B cell (primary cell): ENCODE data around the gene EP300. TPM values are rescaled to one million over a fixed set of nuclear protein-coding genes. Genes with fewer than 3 reads are reported as not detected.

Experiments used
- ATAC-seq: fragments of 200-7000 bp; cut with Tn5 transposase; one replicate; pipeline ENCODE4 v1.10.0; 2021; ENCODE audit warnings: low read depth, mild to moderate bottlenecking, moderate number of reproducible peaks, moderate library complexity
- CTCF ChIA-PET: fragments of 350-600 bp; sonication (Branson Sonifier 250); formaldehyde crosslinking; loops from one replicate; lab custom pipeline; 2021; ENCODE audit warnings: antibody characterized with exemption, inconsistent platforms; lab: Charles Lee
- POLR2A ChIA-PET: fragments of 350-600 bp; sonication (Branson Sonifier 250); formaldehyde crosslinking; loops from one replicate; lab custom pipeline; 2021; ENCODE audit warnings: antibody characterized with exemption; lab: Charles Lee
- DNase-seq: peaks from one replicate; pipeline ENCODE4 v3.0.0; 2013
- H2AFZ ChIP-seq: 2 replicates; pipeline ENCODE4 v1.6.1; 2012; ENCODE audit warnings: mild to moderate bottlenecking, low read depth, low read length; ENCODE audit not compliant: insufficient read depth, poor library complexity, severe bottlenecking
- H3K27ac ChIP-seq, 2 donors: 1 replicate in 1 of 2; 2 replicates in 1 of 2; pipeline ENCODE4 v1.5.1; 2012 to 2013; ENCODE audit warnings: low read length in 2 of 2, mild to moderate bottlenecking in 2 of 2, moderate library complexity in 1 of 2
- H3K27me3 ChIP-seq, 4 experiments: fragments of 200-600 bp in 1 of 4; sonication (generic) in 1 of 4; replicated peaks in 1 of 4; 1 replicate in 2 of 4; 2 replicates in 2 of 4; pipeline versions ENCODE4 v1.6.1 to v1.7.0; 2013 to 2016; ENCODE audit warnings: low read length in 3 of 4, mild to moderate bottlenecking in 2 of 4, mixed read lengths in 1 of 4, moderate library complexity in 1 of 4; ENCODE audit not compliant: insufficient read depth in 4 of 4, control insufficient read depth in 3 of 4; ENCODE audit errors: control extremely low read depth in 1 of 4
- H3K36me3 ChIP-seq, 2 experiments: replicated peaks in 1 of 2; 1 replicate in 1 of 2; 2 replicates in 1 of 2; pipeline versions ENCODE4 v1.6.1 to v1.7.1; 2013; ENCODE audit warnings: low read length in 1 of 2; ENCODE audit not compliant: insufficient read depth in 2 of 2, control insufficient read depth in 1 of 2; ENCODE audit errors: control extremely low read depth in 1 of 2, extremely low read depth in 1 of 2
- H3K4me1 ChIP-seq, 2 donors: fragments of 200-600 bp in 1 of 2; sonication (generic) in 1 of 2; 1 replicate in 1 of 2; 2 replicates in 1 of 2; pipeline versions ENCODE4 v1.5.1 to v1.6.1; 2013 to 2017; ENCODE audit warnings: low read length in 2 of 2; ENCODE audit not compliant: control insufficient read depth in 2 of 2, insufficient read depth in 2 of 2
- H3K4me2 ChIP-seq: replicated peaks from 2 replicates; pipeline ENCODE3; 2012; ENCODE audit warnings: mild to moderate bottlenecking, low read depth, low read length; ENCODE audit not compliant: poor library complexity, severe bottlenecking
- H3K4me3 ChIP-seq, 5 experiments: fragments of 200-600 bp in 1 of 5; sonication (generic) in 1 of 5; 1 replicate in 3 of 5; 2 replicates in 2 of 5; pipeline versions ENCODE4 v1.5.1 to v1.7.0; 2011 to 2016; ENCODE audit warnings: low read length in 4 of 5, mild to moderate bottlenecking in 4 of 5, low read depth in 2 of 5, control low read depth in 1 of 5, moderate library complexity in 1 of 5; ENCODE audit not compliant: insufficient read depth in 1 of 5; ENCODE audit errors: control extremely low read depth in 1 of 5, extremely low read depth in 1 of 5
- H3K79me2 ChIP-seq: fragments of 200-600 bp; sonication (generic); one replicate; pipeline ENCODE4 v1.6.0; 2016; ENCODE audit warnings: low read length; ENCODE audit not compliant: control insufficient read depth, insufficient read depth
- H3K9ac ChIP-seq: fragments of 200-600 bp; sonication (generic); 2 replicates; pipeline ENCODE4 v1.6.1; 2017; ENCODE audit warnings: mild to moderate bottlenecking, low read length, moderate library complexity
- H3K9me3 ChIP-seq, 3 donors: one replicate each; pipeline versions ENCODE4 v1.6.1 to v1.7.1; 2013; ENCODE audit warnings: low read length in 2 of 3; ENCODE audit not compliant: control insufficient read depth in 2 of 3, insufficient read depth in 1 of 3; ENCODE audit errors: control extremely low read depth in 1 of 3
- H4K20me1 ChIP-seq: 2 replicates; pipeline ENCODE4 v1.6.0; 2012; ENCODE audit warnings: mild to moderate bottlenecking, low read length; ENCODE audit not compliant: insufficient read depth, control insufficient read depth, poor library complexity, severe bottlenecking
- H3K27ac Mint-ChIP-seq: one replicate; pipeline ENCODE4 v1.8.0; 2021; ENCODE audit warnings: mixed read lengths
- H3K27me3 Mint-ChIP-seq: one replicate; pipeline ENCODE4 v1.8.0; 2021; ENCODE audit warnings: mixed read lengths
- H3K4me1 Mint-ChIP-seq: one replicate; pipeline ENCODE4 v1.8.0; 2021; ENCODE audit warnings: mixed read lengths
- H3K4me3 Mint-ChIP-seq: one replicate; pipeline ENCODE4 v1.8.0; 2021; ENCODE audit warnings: mixed read lengths
- H3K9me3 Mint-ChIP-seq: one replicate; pipeline ENCODE4 v1.8.0; 2022; ENCODE audit warnings: mixed read lengths; ENCODE audit not compliant: insufficient read depth
- CTCF ChIP-seq: fragments of 200-600 bp; IDR thresholded peaks from one replicate; pipeline ENCODE4 v1.8.0; 2022; ENCODE audit warnings: antibody characterized with exemption, mild to moderate bottlenecking
- EZH2 ChIP-seq: IDR thresholded peaks from 2 replicates; pipeline ENCODE4 v1.6.1; 2012; ENCODE audit warnings: borderline replicate concordance, low read depth, mild to moderate bottlenecking, moderate library complexity, low read length; ENCODE audit not compliant: insufficient read depth, poor library complexity, severe bottlenecking
- WGBS: methylation state at CpG from one replicate; pipeline ENCODE4 v1.1.5; 2013; ENCODE audit warnings: missing lambda C conversion rate; ENCODE audit not compliant: insufficient coverage; 5-methylcytosine and 5-hydroxymethylcytosine counted together
- intact Hi-C: fragments of 100-400 bp; cut with micrococcal nuclease; formaldehyde crosslinking; loops from one replicate; pipeline ENCODE4 v1.10.0; 2022
- polyA plus RNA-seq: library from polyadenylated mRNA; depleted of rRNA; stranded (reverse); fragments of >200 nt; gene quantifications from 2 replicates; pipeline ENCODE4 v1.2.3, GENCODE V29; 2012
- total RNA-seq, 2 donors: library from RNA; stranded (reverse); fragments of 120-200 nt in 1 of 2; gene quantifications; 1 replicate in 1 of 2; 2 replicates in 1 of 2; pipeline versions ENCODE4 v1.2.3 to v1.2.4, GENCODE V29; 2013 to 2022

EP300 gene
- total and polyA plus RNA-seq, 2 donors (not counting 1 experiment from before 2014, with no cell fraction given) = 73.3 to 185 TPM

DNA sequence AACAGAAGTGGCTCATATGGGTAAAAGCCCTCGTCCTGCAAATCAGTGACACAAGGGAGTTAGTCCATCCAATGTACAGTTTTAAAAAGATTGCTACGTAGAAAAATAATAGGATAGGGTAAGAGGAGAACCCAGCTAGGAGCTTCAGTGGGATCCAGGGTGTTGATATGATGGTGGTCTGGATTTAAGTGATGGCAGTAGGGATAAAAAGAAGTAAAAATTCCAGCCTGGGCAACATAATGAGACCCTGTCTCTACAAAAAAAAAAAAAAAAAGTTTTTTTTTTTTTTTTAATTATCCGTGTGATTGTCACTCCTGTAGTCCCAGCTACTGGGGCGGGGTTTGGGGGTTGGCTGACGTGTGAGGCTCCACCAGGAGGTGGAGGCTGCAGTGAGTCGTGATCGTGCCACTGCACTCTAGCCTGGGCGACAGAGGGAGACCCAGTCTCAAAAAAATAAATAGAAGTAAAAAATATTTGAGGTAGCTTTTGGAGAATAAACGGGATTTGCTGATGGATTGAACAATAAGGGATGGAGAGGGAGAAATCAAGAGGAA lies 105.7 kb downstream of the EP300 start:
- peak overlapping the region; percentile 74 for H3K9ac ChIP-seq
- Mint-ChIP-seq H3K4me1 (peaks cover 18% of the 10 kb centered on the region), H3K27ac (peak overlapping the region; percentile 2), H3K27me3 (peaks cover 3% of the 10 kb centered on the region), H3K4me3 (peak overlapping the region; percentile 89), H3K9me3 (no peaks in the 10 kb centered on the region)
- ChIA-PET POLR2A (interaction anchor here (0.7 to 1.1 kb wide), 2 partner anchors 40 to 548 kb away, joined by 3 to 14 read pairs; no protein-coding TSS in a partner anchor), CTCF (interaction anchor here (1.5 kb wide), 2 partner anchors 39 to 206 kb away, joined by 3 to 10 read pairs; no protein-coding TSS in a partner anchor)
- H3K27me3 ChIP-seq = peaks cover 0 to 7% (median 3%) of the 10 kb centered on the region in 4 experiments
- peak overlapping the region; percentile 96 for H2AFZ ChIP-seq
- TF ChIP-seq EZH2 (no peak), CTCF (no peak)
- H3K79me2 ChIP-seq = no peaks in the 10 kb centered on the region
- intact Hi-C loops = loop anchor here (5.0 to 10.0 kb wide), 2 partner anchors 39 to 103 kb away; partner anchors contain the start of gene EP300
- H3K4me3 ChIP-seq = peak overlapping the region; percentile 73 to 85 (median 76)
- no peaks in the 10 kb centered on the region for H4K20me1 ChIP-seq
- whole genome bisulfite sequencing = 5% methylated on average over 6 of the region's 9 CpGs
- peak overlapping the region; percentile 96 for H3K4me2 ChIP-seq
- no peaks in the 10 kb centered on the region for H3K9me3 ChIP-seq
- H3K4me1 ChIP-seq = peaks cover 7 to 17% of the 10 kb centered on the region in 2 donors
- no peaks in the 10 kb centered on the region for H3K36me3 ChIP-seq
- ATAC-seq (peak; percentile 23), DNase-seq (peak; percentile 49)
- no peak overlapping the region for H3K27ac ChIP-seq

- DNase-seq = no peak
- H3K4me1 ChIP-seq = peaks cover 16 to 28% of the 10 kb centered on the region in 2 donors
- H4K20me1 ChIP-seq = no peaks in the 10 kb centered on the region
- no peak overlapping the region for H2AFZ ChIP-seq
- no peaks in the 10 kb centered on the region for H3K9me3 ChIP-seq
- no peak overlapping the region for H3K4me2 ChIP-seq
- CTCF ChIA-PET = interaction anchor here (1.2 kb wide), 1 partner anchor 36 kb away, joined by 3 read pairs; no protein-coding TSS in a partner anchor
- H3K27ac Mint-ChIP-seq = no peak overlapping the region
- no peak overlapping the region for H3K4me3 ChIP-seq
- no peak overlapping the region for H3K4me3 Mint-ChIP-seq
- no peaks in the 10 kb centered on the region for H3K9me3 Mint-ChIP-seq
- H3K9ac ChIP-seq = no peak overlapping the region
- peaks cover 10% of the 10 kb centered on the region for H3K27me3 Mint-ChIP-seq
- no peak overlapping the region for H3K27ac ChIP-seq
- TF ChIP-seq CTCF (no peak), EZH2 (no peak)
- H3K36me3 ChIP-seq = no peaks in the 10 kb centered on the region
- POLR2A ChIA-PET = no interaction called here
- WGBS = 45% methylated on average over 10 of the region's 10 CpGs
- ATAC-seq = no peak
- intact Hi-C loops = no loop called here
- peaks cover 13% of the 10 kb centered on the region for H3K79me2 ChIP-seq
- peaks cover 0 to 14% (median 3%) of the 10 kb centered on the region in 4 experiments for H3K27me3 ChIP-seq
- peaks cover 34% of the 10 kb centered on the region for H3K4me1 Mint-ChIP-seq
Measured at GRCh38 chr22:41201141-41201540, 108.7 kb downstream of the EP300 start.
